Activated CD8-positive, alpha-beta T cell treated with anti-CD3 and anti-CD28 coated beads for 36 hours (primary cell): ENCODE results near the gene VAV2. TPM values are rescaled to one million over a fixed set of nuclear protein-coding genes. Genes with fewer than 3 reads are reported as not detected.

Experiments used
- ATAC-seq: fragments of 200-7000 bp; cut with Tn5 transposase; one replicate; pipeline ENCODE4 v1.10.0; 2021; ENCODE audit warnings: mild to moderate bottlenecking, moderate library complexity
- CTCF ChIA-PET: fragments of 350-600 bp; sonication (Branson Sonifier 250); formaldehyde crosslinking; loops from one replicate; lab custom pipeline; 2021; ENCODE audit warnings: antibody characterized with exemption; lab: Charles Lee
- POLR2A ChIA-PET: fragments of 350-600 bp; sonication (Branson Sonifier 250); formaldehyde crosslinking; loops from one replicate; lab custom pipeline; 2021; ENCODE audit warnings: antibody characterized with exemption; lab: Charles Lee
- DNase-seq: peaks from one replicate; pipeline ENCODE4 v3.0.0-alpha.2; 2020
- H3K27ac Mint-ChIP-seq: one replicate; pipeline ENCODE4 v1.8.0; 2021; ENCODE audit warnings: mild to moderate bottlenecking, mixed read lengths
- H3K27me3 Mint-ChIP-seq: one replicate; pipeline ENCODE4 v1.8.0; 2021; ENCODE audit warnings: mixed read lengths
- H3K36me3 Mint-ChIP-seq: one replicate; pipeline ENCODE4 v1.8.0; 2021; ENCODE audit warnings: low read depth, mixed read lengths
- H3K4me1 Mint-ChIP-seq: one replicate; pipeline ENCODE4 v1.8.0; 2021; ENCODE audit warnings: low read depth, mixed read lengths
- H3K4me3 Mint-ChIP-seq: one replicate; pipeline ENCODE4 v1.8.0; 2021; ENCODE audit warnings: mild to moderate bottlenecking, moderate library complexity, mixed read lengths
- H3K9me3 Mint-ChIP-seq: one replicate; pipeline ENCODE4 v1.8.0; 2021; ENCODE audit warnings: mixed read lengths
- intact Hi-C: fragments of 100-400 bp; cut with micrococcal nuclease; formaldehyde crosslinking; loops from one replicate; pipeline ENCODE4 v1.10.0; 2022
- total RNA-seq, 2 experiments: library from RNA; stranded (reverse); gene quantifications; one replicate each; pipeline ENCODE4 v1.2.3, GENCODE V29; 2021
- TF ChIP-seq, protein P1 (sequence below): fragments of 200-600 bp; IDR thresholded peaks from one replicate; pipeline ENCODE4 v1.8.0; 2022; ENCODE audit warnings: antibody characterized with exemption, mild to moderate bottlenecking

Gene VAV2
- total RNA-seq, 2 experiments from 2014 or later: 5.1 to 5.4 TPM

DNA sequence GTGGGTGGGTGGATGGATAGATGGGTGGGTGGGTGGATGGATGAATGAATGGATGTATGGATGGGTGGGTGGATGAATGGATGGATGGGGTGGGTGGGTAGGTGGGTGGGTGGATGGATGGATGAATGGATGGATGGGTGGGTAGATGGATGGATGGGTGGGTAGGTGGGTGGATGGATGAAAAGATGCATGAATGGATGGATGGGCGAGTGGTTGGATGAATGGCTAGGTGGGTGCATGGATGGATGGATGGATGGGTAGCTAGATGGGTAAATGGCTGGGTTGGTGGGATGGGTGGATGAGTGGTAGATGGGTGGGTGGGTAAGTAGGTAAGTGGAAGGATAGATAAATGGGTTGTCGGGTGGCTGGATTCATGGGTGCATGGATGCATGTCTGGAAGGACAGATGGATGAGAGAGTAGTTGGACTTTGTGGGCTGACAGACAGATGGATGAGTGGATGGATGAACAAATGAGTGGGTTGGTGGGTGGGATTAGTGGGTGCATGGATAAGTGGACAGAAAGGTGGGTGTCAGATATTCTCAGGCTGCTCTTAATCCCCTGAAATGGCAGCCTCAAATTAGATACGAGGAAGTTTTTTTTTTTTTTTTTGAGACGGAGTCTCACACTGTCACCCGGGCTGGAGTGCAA is 153.1 kb downstream of the VAV2 start:
- CTCF ChIA-PET: no interaction called here
- H3K27me3 Mint-ChIP-seq: no peaks in the 10 kb centered on the region
- no peaks in the 10 kb centered on the region for H3K4me1 Mint-ChIP-seq
- no peaks in the 10 kb centered on the region for H3K36me3 Mint-ChIP-seq
- intact Hi-C loops: no loop called here
- POLR2A ChIA-PET: no interaction called here
- no peaks in the 10 kb centered on the region for H3K9me3 Mint-ChIP-seq
- no peak for DNase-seq
- ATAC-seq: no peak
- TF ChIP-seq, protein P1, sequence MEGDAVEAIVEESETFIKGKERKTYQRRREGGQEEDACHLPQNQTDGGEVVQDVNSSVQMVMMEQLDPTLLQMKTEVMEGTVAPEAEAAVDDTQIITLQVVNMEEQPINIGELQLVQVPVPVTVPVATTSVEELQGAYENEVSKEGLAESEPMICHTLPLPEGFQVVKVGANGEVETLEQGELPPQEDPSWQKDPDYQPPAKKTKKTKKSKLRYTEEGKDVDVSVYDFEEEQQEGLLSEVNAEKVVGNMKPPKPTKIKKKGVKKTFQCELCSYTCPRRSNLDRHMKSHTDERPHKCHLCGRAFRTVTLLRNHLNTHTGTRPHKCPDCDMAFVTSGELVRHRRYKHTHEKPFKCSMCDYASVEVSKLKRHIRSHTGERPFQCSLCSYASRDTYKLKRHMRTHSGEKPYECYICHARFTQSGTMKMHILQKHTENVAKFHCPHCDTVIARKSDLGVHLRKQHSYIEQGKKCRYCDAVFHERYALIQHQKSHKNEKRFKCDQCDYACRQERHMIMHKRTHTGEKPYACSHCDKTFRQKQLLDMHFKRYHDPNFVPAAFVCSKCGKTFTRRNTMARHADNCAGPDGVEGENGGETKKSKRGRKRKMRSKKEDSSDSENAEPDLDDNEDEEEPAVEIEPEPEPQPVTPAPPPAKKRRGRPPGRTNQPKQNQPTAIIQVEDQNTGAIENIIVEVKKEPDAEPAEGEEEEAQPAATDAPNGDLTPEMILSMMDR: no peak
- no peak overlapping the region for H3K27ac Mint-ChIP-seq
- H3K4me3 Mint-ChIP-seq: no peak overlapping the region

DNA sequence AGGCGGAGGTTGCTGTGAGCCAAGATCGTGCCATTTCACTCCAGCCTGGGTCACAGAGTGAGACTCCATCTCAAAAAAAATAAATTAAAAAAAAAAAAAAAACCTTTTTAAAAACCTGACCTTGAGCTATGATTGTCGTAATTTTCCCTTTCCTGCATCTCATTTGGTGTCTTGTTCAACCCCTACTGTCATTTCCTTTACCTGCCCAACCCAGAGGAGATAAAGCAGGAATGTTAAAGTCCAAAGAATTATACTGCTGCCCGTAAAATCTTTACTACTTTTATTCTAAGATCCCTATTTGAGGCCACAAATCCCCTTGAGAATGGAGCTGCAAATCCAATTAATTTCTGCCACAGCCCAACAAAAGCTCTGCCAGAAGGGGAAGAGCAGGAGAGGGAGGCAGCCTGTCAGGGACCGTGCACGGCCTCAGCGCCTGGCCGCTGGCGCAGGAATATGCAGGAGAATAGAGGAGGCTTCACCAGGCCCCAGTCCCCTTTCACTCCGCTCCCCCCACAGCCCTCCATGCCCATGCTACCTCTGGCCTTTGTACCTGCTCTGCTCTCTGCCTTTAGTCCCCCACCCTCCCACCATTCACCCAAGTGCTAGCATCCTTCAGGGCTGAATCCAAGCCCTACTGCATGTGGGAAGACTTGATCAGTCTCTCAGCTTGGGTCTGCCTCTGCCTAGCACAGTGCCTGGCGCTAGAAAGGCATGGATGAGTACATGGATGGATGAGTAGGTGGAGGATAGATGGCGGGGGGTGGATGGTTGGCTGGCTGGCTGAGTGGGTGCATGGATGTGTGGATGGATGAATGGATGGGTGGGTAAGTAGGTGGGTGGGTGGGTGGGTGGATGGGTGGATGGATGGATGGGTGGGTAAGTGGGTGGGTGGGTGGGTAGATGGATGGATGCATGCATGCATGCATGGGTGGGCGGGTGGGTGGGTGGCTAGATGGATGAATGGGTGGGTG is 154.2 kb downstream of the VAV2 start:
- Mint-ChIP-seq H3K36me3 (no peaks in the 10 kb centered on the region), H3K27ac (no peak overlapping the region), H3K4me3 (no peak overlapping the region), H3K27me3 (no peaks in the 10 kb centered on the region), H3K9me3 (no peaks in the 10 kb centered on the region), H3K4me1 (no peaks in the 10 kb centered on the region)
- ATAC-seq: no peak
- ChIA-PET CTCF (no interaction called here), POLR2A (no interaction called here)
- intact Hi-C loops: no loop called here
- DNase-seq: no peak
- TF ChIP-seq, protein P1: no peak

GRCh38 chr9:133836818-133837217 is 155.3 kb downstream of the VAV2 start:
- Mint-ChIP-seq H3K36me3 (no peaks in the 10 kb centered on the region), H3K9me3 (no peaks in the 10 kb centered on the region), H3K4me1 (no peaks in the 10 kb centered on the region), H3K4me3 (no peak overlapping the region), H3K27me3 (no peaks in the 10 kb centered on the region), H3K27ac (no peak overlapping the region)
- TF ChIP-seq, protein P1: no peak
- ChIA-PET CTCF (no interaction called here), POLR2A (no interaction called here)
- no peak for ATAC-seq
- intact Hi-C loops: no loop called here
- DNase-seq: no peak

- Mint-ChIP-seq H3K36me3 (no peaks in the 10 kb centered on the region), H3K27ac (no peak overlapping the region), H3K4me3 (no peak overlapping the region), H3K27me3 (no peaks in the 10 kb centered on the region), H3K9me3 (no peaks in the 10 kb centered on the region), H3K4me1 (no peaks in the 10 kb centered on the region)
- ChIA-PET CTCF (no interaction called here), POLR2A (no interaction called here)
- ATAC-seq (no peak), DNase-seq (no peak)
- intact Hi-C loops: no loop called here
- TF ChIP-seq, protein P1: no peak
These were observed 155.9 kb downstream of the VAV2 start for GRCh38 chr9:133836001-133836758.
